GM12873 (cell line): ENCODE data around the gene ATP5F1E.

Source experiments
- CTCF ChIP-seq: IDR thresholded peaks from 2 replicates; pipeline ENCODE4 v1.5.1; 2012; ENCODE audit warnings: low read depth, mild to moderate bottlenecking, moderate library complexity, low read length, control low read depth; ENCODE audit not compliant: insufficient read depth; ENCODE audit errors: missing control alignments

Gene ATP5F1E

GRCh38 chr20:58976061-58976730 is 55.9 kb downstream of the ATP5F1E start:
- TF ChIP-seq CTCF: no peak
